NCI-H2081 treated with DMSO at 0.1 percent for 48 hours (cell line): ENCODE results near the gene NWD2.
A peak's percentile ranks its signal among the peaks of the same experiment; 100 is the strongest.

Experiments used
- DNase-seq: peaks from one replicate; lab custom pipeline; 2025; lab: John Stamatoyannopoulos, UW

The NWD2 gene

DNA sequence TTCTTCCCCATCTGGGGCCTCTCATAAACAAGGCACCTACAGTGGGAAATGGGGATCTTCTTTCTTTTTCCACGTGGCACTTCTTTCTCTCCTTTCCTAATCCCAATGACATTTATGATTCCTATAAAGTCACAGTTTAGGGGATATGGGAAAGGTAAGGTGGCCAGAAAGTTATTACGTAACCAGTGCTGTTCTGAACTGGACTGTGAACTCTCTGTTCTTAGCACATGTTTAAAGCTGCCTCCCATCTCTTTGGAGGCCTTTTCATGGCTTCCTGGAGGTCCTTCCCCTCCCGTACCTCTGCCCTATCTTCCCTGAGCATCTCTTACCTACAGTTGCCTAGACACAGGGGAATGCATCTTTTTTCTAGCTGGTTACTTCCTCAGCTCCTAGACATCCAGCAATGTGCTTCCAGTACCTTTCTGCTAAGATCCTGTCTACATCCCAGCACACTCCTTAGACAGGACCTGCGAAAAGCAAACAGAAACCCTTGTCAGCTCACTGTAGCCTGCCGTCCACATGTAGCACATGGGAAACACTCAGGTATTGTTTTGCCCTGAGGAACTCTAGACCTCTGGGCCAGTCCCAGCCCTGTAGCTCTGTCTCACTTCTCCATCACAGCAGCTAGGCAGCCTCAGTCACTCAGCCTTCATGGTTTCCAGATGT is 195.4 kb downstream of the NWD2 start:
- DNase-seq: no peak

DNA sequence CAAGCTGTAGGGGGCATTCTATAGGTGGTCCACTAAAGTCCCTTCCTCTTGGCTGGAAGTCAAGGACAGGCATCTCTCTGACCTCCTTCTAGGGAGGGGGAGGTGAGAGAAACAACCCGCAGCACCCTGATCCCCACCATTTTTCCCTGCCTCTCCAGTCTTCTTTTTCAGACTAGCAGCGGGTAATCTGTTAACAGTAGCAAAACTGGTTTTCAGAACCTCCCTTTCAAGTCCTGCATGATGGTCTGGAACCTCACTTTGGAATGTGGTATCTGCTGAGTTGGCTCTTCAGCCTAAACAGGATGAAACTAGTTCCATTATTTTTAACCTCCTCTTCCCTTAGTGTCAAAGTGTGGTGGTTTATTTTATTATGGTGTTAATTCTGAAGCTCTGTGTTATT is 196.0 kb downstream of the NWD2 start:
- no peak for DNase-seq

DNA sequence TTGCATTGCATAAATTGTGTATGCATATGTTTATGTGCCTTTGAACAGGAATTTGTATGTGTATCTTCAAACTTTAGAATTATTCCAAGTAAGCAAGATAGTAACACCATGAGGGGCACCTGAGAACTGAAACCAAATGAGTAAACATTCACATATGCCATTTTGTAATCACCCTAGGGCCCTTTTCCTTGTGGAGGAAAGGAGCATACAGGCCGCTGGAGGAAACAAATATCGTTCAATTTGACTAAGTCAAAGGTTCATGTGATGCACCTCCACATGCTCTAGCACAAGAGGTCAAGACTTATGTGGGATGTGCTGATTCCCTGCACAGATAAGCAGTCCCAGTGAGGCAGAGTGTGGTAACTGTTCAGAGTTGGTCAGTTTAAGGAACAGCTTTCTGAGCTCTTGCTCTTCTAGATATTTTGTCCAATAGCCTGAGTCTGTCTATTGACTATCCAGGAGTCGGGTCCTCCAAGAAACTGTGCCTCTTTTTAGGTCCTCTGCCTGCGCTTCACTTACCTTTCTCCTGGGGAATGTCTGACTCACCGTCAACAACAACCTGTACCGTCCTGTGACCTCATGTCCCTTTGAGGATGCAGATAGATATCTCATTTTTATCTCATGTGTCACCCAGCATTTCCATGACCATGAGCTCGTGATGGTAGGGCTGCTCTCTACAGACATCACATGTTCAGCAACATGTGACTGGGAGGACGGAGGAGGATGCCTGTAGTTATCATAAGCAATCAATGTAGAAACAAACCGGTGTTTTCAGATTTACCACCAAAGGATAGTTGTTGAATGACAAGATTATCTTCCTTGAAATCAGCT is 196.9 kb downstream of the NWD2 start:
- no peak for DNase-seq

GRCh38 chr4:37442062-37442323 is 197.4 kb downstream of the NWD2 start:
- no peak for DNase-seq

- DNase-seq: no peak
Measured at GRCh38 chr4:37443137-37443536, 198.6 kb downstream of the NWD2 start.

DNA sequence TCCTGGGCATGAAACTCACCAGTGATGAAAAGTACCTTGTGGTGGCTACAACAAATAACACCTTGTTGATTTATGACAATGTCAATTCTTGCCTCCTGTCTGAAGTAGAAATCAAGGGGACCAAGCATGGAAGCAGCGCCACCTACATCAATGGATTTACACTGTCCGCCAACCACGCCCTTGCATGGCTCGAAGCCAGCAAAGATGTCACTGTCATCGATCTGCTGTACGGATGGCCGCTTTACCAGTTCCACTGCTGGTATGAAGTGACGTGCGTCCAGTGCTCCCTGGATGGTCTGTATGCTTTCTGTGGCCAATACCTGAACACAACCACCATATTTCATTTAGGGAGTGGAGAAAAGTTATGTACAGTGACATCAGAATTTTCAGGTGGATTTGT is 200.5 kb downstream of the NWD2 start:
- no peak for DNase-seq

GRCh38 chr4:37446016-37446415 is 201.5 kb downstream of the NWD2 start:
- DNase-seq: no peak

DNA sequence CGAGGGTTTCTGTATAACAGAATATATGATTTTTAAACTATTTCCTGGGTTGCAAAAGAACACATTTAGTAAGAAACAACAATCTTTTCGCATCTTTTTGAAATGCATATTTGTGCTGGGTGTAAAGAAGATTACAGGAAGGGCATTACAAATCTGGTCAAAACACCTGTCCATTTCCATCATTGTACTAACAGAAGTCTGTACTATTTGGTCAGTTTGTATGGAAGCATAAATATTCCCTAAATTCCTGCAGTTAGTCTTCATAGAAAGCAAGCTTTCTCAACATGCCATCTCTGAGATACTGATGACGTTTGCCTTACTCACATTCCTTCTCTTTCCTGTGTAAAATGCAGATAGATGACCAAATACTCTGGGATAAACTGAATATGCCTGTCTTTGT is 203.3 kb downstream of the NWD2 start:
- DNase-seq: no peak

DNA sequence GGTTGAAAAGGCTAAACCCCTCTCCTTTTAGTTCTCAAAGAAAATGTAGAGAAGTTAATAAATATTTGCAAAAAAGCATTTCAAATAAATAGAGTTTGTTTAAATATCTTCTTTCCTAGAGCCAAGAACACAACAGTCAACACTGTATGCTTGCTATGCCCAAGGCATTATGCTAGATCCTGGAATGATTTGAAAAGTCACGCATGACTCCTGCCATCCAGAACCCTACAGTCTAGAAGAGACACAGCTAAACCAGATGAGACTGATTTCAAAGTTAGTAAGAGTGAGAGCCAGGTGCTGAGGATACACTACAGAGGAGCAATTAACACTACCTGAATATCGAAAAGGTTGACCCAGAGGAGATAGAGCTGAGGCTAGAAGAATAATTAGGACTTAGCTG is 205.8 kb downstream of the NWD2 start:
- no peak for DNase-seq

DNA sequence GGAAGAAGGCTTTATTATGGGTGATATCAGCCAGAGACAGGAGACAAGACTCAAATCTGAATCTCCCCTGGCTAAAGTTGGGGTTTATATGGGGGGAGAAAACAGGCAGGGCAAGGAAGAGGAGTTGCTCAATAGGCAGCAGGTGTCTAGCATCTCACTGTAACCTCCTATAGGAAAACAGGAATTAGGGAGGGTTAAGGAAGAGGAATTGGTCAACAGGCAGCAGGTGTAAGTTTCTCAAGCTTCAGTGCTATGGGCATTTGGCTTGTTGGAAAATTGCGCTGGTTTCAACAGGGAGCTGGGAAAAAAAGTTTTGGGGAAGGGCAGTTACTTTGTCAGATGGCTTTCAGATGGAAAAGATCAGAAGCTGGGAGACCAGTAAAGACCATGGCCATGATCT is 206.4 kb downstream of the NWD2 start:
- DNase-seq: no peak

DNA sequence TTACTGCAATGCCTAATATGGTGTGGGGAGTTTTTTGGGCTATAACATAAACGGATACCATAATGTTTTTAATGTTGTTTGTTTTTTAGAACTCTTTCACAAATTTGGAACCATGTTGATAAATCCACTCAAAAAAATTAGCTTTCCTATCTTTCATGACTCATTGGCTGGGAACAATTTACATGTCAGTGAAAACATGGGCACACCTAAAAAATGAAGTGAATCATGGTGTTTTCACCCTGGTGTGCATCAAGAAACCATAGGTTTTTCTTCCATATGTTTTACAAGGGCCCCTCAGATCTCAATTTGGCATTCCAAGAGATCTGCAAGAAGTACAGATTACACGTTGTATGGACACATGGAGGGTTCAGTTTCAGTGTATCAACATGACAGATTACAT is 207.1 kb downstream of the NWD2 start:
- DNase-seq: no peak

DNA sequence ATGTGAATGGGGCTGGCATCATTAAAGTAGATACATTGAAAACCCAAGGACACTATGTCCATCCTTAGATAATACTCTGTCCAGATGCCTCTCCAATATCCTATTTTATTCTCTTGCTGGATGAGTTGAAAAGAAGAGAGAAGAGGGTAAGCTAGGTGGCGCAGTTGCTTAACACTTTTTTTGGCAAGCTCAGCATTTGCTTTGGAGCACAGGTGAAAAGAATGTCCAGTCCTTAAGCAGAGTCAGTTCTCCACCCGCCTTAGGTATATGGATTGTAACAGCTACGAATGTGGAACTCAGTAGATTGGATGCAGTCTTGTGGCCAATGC is 208.4 kb downstream of the NWD2 start:
- DNase-seq: peak; percentile 69

GRCh38 chr4:37453281-37453998 is 208.9 kb downstream of the NWD2 start:
- DNase-seq: peak; percentile 3

GRCh38 chr4:37453999-37454800 is 209.7 kb downstream of the NWD2 start:
- no peak for DNase-seq

DNA sequence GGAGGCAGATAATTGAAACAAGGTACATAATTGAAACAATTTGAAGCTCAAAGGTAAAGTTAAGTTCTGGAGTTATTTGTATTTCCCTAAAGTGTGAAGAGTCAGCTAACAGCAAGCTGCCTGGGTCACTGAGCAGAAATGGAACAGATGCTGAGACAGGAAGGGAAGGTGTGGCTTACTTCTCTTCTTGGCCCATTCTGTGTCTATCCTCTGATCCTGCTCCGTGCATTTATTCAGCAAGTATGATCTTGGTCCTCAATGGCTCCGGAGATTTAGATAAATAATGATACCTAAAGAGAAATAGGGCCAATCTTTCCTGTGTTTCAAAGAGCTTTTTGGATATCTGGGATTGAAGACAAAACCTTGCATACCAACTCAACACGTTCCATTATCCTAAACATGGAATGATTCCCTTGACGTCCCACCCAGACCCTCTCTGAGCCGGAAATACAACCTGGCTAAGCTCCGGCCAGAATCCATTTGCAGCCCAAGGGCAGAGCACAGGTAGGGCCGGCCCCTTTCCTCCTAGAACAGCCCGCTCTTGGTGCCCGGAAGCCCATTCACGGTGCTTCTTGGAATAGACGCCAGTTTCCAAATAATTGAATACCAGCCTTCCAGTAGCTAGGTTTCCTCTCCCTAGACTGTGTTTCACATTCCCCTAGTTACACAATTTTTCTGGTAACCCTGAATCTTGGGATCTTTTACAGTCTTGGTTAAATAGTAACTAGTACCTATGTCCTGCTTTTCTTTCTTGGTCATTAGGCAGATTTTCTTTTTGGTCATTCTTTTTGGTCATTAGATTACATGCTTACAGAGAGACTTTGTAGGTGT is 211.0 kb downstream of the NWD2 start:
- no peak for DNase-seq

- no peak for DNase-seq
Measured at GRCh38 chr4:37461801-37462200, 217.3 kb downstream of the NWD2 start.

GRCh38 chr4:37463033-37463856 is 218.7 kb downstream of the NWD2 start:
- DNase-seq: no peak

GRCh38 chr4:37464373-37465128 is 220.0 kb downstream of the NWD2 start:
- no peak for DNase-seq

GRCh38 chr4:37465296-37465695 is 220.8 kb downstream of the NWD2 start:
- no peak for DNase-seq

DNA sequence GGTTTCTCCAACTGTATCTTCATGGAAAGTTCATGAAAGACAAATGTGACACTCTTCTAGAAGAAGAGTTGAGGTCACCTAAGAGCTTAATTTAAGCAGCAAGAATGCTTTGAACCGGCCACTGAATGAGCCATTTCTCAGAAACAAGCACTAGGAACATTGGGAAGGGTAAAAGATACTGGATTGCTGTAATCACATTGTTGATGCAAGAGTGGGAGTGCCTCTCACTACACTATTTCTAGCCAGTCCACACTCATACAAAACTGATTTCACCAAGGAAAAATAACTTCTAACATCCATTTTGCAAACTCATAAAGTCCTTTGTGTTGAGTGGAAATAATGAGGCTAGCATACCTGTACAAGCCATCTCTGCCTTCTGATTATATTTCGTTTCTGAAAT is 221.3 kb downstream of the NWD2 start:
- no peak for DNase-seq
